ENCODE data around the gene SLC66A3.

DNA sequence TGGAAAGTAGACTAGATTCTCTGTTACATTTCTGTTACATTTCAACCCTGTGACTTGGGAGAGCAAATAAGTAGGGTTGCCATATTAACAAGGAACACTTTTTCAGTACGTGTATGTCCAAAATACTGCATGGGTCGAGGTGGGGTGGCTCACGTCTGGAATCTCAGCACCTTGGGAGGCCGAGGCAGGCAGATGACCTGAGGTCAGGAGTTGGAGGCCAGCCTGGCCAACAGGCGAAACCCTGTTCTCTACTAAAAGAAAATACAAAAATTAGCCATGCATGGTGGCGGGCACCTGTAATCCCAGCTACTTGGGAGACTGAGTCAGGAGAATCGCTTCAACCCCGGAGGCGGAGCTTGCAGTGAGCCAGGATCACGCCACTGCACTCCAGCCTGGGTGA, 11.2 kb downstream of the SLC66A3 start:
- TF ChIP-seq, protein P1, sequence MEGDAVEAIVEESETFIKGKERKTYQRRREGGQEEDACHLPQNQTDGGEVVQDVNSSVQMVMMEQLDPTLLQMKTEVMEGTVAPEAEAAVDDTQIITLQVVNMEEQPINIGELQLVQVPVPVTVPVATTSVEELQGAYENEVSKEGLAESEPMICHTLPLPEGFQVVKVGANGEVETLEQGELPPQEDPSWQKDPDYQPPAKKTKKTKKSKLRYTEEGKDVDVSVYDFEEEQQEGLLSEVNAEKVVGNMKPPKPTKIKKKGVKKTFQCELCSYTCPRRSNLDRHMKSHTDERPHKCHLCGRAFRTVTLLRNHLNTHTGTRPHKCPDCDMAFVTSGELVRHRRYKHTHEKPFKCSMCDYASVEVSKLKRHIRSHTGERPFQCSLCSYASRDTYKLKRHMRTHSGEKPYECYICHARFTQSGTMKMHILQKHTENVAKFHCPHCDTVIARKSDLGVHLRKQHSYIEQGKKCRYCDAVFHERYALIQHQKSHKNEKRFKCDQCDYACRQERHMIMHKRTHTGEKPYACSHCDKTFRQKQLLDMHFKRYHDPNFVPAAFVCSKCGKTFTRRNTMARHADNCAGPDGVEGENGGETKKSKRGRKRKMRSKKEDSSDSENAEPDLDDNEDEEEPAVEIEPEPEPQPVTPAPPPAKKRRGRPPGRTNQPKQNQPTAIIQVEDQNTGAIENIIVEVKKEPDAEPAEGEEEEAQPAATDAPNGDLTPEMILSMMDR (IDR thresholded peaks at IDR 0.05), result no peak
- TF ChIP-seq POLR2A (IDR thresholded peaks at IDR 0.05) (no peak), POLR2AphosphoS5 (IDR thresholded peaks at IDR 0.05) (no peak)

Measured in breast epithelium (tissue), 3 donors.